ENCODE data around the gene MMP21.

The MMP21 gene

DNA sequence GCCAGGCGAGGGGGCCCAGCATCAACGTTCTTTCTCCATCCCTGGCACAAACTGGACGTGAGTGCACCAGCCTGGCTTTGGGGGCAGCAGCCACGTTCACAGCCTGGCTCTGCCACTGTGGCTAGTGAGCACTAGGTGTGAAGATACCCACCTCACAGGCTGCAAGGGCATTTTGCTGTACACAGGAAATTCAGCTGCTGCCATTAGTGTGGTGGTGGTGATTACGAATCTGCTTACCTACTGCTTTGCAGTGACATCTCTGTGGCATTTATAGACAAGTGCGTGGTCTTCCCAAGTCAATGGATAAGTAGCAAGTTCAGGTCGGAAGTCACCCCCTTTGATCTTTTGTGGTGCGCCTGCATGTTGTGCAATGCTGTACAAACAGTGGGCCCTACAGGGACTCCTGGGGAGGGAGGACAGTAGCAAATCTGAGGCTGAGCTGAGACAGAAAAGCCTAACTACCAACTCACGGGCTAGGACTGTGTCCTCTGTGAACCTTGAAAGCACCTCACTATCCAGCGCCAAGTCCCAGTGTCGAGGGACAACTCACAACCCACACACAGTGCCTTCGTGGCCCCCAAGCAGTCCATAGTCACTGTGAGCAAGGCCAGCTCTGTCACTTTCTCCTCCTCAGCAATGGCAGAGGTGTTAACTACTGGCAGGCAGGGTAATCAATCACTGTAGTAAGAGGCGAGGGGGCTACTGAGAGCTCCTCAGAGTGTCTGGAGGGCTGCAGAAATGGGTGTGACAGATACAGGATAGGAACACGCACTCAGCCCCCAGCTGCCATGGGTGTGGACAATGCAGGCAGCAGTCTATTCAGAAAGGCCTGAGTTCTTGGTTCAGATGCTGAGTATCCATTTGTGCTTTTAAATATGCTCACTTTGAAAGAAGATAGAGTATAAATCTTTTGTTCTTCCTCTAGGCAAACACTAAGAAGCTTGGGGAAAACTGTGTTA is 17.0 kb upstream of the MMP21 start:
- FAIRE-seq: no peak

DNA sequence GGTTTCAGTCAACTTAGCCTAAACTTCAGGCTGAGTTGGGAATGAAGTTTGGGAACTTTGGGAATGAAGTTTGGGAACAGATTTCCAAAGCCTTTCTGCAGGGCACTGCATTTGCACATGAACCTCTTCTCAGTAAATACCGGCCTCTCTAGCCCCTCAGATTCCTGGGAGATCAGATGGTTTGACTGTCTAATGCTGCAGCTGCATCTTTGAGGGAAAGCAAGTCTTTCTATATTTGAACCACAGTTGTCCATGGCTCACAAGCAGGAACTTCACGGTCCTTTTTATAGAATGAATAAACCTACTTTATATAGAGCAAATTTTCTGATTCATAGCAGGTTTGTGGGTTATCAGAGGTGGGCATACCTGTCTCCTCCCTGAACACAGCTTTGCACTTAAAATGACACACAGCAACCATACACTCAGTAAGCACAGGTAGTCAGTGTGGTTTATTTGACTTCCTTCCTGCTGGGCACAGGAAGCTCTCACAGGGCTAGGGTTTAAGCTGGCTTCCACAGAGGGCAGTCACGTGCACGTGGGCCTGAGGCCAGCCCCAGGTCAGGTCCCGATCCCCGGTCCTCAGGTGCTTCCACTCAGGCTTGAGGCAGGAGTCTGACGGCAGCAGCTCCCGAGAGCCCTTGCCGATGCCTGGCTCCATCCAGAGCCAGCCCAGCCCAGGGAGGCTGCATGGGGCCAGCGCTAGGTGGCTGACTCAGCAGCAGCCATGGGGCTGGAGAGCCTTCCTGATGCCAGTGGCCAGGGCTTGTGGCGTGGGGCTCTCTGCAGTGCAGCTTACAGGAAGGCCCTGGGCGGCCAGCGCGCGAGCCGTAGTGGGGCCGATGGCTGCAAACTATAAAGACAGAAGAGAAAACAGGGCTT is 12.8 kb upstream of the MMP21 start:
- no peak for FAIRE-seq

GRCh38 chr10:125785791-125786190 is 10.2 kb upstream of the MMP21 start:
- FAIRE-seq: no peak

GRCh38 chr10:125783957-125784356 is 8.3 kb upstream of the MMP21 start:
- FAIRE-seq: no peak

- FAIRE-seq: no peak
Measured at GRCh38 chr10:125783408-125783807, 7.8 kb upstream of the MMP21 start.

GRCh38 chr10:125782616-125783015 is 7.0 kb upstream of the MMP21 start:
- no peak for FAIRE-seq

GRCh38 chr10:125782054-125782453 is 6.4 kb upstream of the MMP21 start:
- FAIRE-seq: no peak

GRCh38 chr10:125781374-125781773 is 5.8 kb upstream of the MMP21 start:
- no peak for FAIRE-seq

DNA sequence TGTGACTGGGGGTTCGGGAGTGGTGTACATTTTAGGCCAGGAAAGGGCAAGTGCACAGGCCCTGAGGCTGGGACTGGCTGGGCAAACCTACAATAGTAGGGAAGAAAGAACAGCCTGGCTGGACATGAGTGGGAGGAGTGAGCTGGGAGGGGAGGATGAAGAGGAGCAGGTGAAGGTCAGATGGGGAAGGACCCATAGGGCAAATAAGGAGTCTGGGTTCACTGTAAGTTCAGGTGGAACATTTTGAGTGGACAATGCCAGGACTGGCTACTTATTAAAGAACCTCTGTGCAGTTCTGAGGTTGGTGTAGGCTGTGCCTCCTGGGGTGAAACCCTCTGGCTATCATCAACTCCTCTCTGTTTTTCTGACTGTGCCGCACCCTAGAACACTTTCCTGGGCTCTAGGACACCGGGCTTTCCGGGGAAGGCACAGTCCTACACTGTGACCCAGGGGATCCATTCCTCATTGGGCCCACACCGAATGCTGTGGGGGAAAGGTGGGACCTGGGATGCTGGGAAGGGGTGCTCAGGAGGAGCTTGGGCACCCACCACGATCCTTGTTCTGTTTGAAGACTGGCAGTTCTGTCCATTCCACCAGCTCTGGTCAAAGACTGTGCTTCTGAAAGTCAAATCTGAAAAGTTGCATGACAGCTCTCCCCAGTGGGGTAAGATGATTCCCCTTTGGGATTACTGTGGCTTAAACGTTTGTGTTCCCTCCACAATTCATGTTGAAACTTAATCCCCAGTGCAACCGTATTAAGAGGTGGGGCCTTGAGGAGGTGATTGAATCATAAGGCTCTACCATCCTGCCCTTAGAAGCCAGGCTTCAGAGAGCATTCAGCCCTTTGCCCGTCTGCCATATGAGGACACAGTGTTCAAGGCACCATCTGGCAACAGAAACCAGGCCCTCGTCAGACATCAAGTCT is 4.0 kb upstream of the MMP21 start:
- FAIRE-seq: no peak

DNA sequence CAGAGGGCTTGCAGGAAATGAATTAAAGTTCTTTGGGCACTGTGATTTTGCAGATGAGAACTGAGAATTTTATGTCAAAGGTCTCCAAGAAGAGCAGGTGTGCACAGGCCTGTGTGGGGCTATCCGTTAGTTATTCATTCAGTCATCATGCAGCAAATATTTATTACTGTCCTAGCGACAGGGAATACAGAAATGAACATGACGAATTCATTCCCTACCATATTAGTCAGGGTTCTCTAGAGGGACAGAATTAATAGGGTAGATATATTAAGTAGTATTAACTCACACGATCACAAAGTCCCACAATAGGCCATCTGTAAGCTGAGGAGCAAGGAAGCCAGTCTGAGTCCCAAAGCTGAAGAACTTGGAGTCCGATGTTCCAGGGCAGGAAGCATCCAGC is 2.9 kb upstream of the MMP21 start:
- no peak for FAIRE-seq

- no peak for FAIRE-seq
Measured at GRCh38 chr10:125777806-125778205, 2.2 kb upstream of the MMP21 start.

GRCh38 chr10:125774581-125775191 is 935 bp downstream of the MMP21 start:
- no peak for FAIRE-seq

GRCh38 chr10:125773687-125774543 is 1.7 kb downstream of the MMP21 start:
- FAIRE-seq: no peak

DNA sequence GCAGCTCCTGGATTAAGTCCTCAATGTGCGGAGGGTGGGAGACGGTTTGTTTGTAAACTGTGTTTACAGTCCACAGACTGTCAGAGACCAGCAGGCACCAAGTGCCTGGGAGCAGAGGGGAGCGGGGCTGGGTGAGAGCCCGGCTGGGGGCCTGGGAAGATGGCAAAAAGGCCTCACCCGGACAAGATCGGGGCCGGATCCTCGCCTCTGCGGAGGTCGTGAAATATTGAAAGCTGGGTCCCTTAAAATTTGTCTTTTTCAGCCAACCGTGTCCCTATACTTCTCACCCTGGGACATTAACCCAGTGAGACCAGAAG is 2.8 kb downstream of the MMP21 start:
- no peak for FAIRE-seq

GRCh38 chr10:125772112-125772863 is 3.3 kb downstream of the MMP21 start:
- FAIRE-seq: no peak

- FAIRE-seq: no peak
Measured at GRCh38 chr10:125770844-125771243, 4.8 kb downstream of the MMP21 start.

- FAIRE-seq: no peak
Measured at GRCh38 chr10:125769175-125769574, 6.4 kb downstream of the MMP21 start.

GRCh38 chr10:125768219-125768855 is 7.3 kb downstream of the MMP21 start:
- FAIRE-seq: no peak

DNA sequence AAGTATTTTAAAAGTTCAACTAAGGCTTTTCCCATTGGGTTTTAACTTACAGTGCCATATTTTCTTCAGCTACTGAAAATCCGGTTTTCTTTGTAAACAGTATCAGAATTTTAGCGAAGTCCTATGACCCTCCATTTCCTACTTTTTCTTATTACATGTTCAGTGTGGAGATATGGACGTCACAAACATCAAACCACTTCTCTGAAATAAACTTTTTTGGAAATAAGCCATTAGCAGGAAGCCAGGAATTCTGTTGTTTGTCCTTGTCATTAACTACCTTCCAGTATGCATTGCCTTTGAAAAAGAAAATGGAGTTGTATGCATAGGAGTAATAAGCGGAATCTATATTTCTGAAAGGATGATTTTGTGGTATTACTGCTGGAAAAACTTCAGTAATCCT is 9.1 kb downstream of the MMP21 start:
- no peak for FAIRE-seq

DNA sequence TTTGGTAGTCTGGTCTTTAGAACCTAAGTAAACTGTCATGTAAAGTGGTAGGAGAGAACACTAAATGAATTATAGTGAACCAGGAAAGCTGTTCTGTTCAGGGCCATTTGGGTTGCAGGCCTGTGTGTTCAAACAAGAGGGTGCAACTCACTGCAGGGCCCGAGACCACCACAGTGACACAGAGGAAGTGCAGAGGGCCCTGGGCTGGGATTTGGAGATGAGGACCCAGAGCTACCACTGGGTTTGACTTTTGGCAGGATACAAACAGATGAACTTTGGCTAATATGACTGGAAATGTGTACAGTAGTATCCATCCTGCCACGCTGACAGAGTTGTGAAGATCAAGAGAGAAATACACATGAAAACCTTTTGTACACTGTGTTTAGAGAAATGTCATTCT is 9.8 kb downstream of the MMP21 start:
- FAIRE-seq: no peak
